Panc1 (cell line): Measurements from ENCODE around the gene ZMAT3. TPM values are rescaled to one million over a fixed set of nuclear protein-coding genes. Genes with fewer than 3 reads are reported as not detected.

Experiments
- ATAC-seq: fragments of 200-7000 bp; cut with Tn5 transposase; 2 replicates; pipeline ENCODE4 v1.9.1; 2020; ENCODE audit warnings: mild to moderate bottlenecking, moderate library complexity
- BruUV-seq: library from RNA; stranded (reverse); fragments of 400-500 nt; replicated peaks from 2 replicates; lab custom pipeline; 2021; lab: Mats Ljungman, UMichigan
- CTCF ChIA-PET: fragments of 300-600 bp; sonication (Branson Sonifier 250); formaldehyde crosslinking; loops from one replicate; lab custom pipeline; 2022; ENCODE audit warnings: antibody characterized with exemption; lab: Charles Lee
- POLR2A ChIA-PET: fragments of 300-600 bp; sonication (Branson Sonifier 250); formaldehyde crosslinking; loops from one replicate; lab custom pipeline; 2022; ENCODE audit warnings: antibody characterized with exemption; lab: Charles Lee
- DNase-seq: peaks from one replicate; pipeline ENCODE4 v3.0.0-alpha.2; 2010; ENCODE audit warnings: low read depth, low spot score
- H3K27ac ChIP-seq: 2 replicates; pipeline ENCODE4 v1.5.1; 2011; ENCODE audit warnings: mild to moderate bottlenecking, low read length, inconsistent platforms
- H3K27me3 ChIP-seq: fragments of 200-500 bp; sonication (Bioruptor generic); 2 replicates; pipeline ENCODE4 v1.6.0; 2014; ENCODE audit warnings: low read length, inconsistent platforms; ENCODE audit not compliant: control insufficient read depth, insufficient read depth
- H3K36me3 ChIP-seq: fragments of 200-500 bp; sonication (Bioruptor generic); 2 replicates; pipeline ENCODE4 v1.5.1; 2014; ENCODE audit warnings: inconsistent platforms, mild to moderate bottlenecking, low read length, moderate library complexity; ENCODE audit not compliant: control insufficient read depth, insufficient read depth
- H3K4me1 ChIP-seq: 2 replicates; pipeline ENCODE4 v1.5.1; 2011; ENCODE audit warnings: inconsistent platforms, mild to moderate bottlenecking, low read length, moderate library complexity; ENCODE audit not compliant: control insufficient read depth, insufficient read depth
- H3K4me3 ChIP-seq, 2 experiments: 2 replicates each; pipeline ENCODE4 v1.5.1; 2011 to 2012; ENCODE audit warnings: low read depth in 2 of 2, low read length in 2 of 2, mild to moderate bottlenecking in 2 of 2, inconsistent platforms in 1 of 2, moderate library complexity in 1 of 2
- H3K9me3 ChIP-seq: fragments of 200-500 bp; sonication (Bioruptor generic); 2 replicates; pipeline ENCODE4 v1.5.1; 2014; ENCODE audit warnings: low read depth, mild to moderate bottlenecking, inconsistent platforms, low read length, moderate library complexity; ENCODE audit not compliant: control insufficient read depth, insufficient read depth
- CTCF ChIP-seq: fragments of 450-650 bp; IDR thresholded peaks from 2 replicates; pipeline ENCODE4 v1.5.1; 2017; ENCODE audit warnings: mild to moderate bottlenecking
- POLR2AphosphoS5 ChIP-seq: IDR thresholded peaks from 2 replicates; pipeline ENCODE4 v1.6.1; 2012; ENCODE audit warnings: mild to moderate bottlenecking, low read depth, low read length, moderate library complexity
- REST ChIP-seq, 2 experiments: IDR thresholded peaks; 2 replicates each; pipeline ENCODE4 v1.6.1; 2011 to 2012; ENCODE audit warnings: low read depth in 2 of 2, control low read depth in 1 of 2, low read length in 1 of 2, mild to moderate bottlenecking in 1 of 2, moderate library complexity in 1 of 2; ENCODE audit not compliant: insufficient read depth in 1 of 2
- SIN3A ChIP-seq: IDR thresholded peaks from 2 replicates; pipeline ENCODE4 v1.6.1; 2012; ENCODE audit warnings: low read depth, mild to moderate bottlenecking, low read length, moderate library complexity, borderline replicate concordance; ENCODE audit not compliant: insufficient read depth
- TCF7L2 ChIP-seq: IDR thresholded peaks from 2 replicates; pipeline ENCODE4 v1.6.1; 2011; ENCODE audit warnings: mild to moderate bottlenecking, low read depth, low read length, inconsistent platforms
- in situ Hi-C: cut with HindIII; loops from 2 replicates; pipeline ENCODE4 v1.10.0; 2016; ENCODE audit warnings: low sequenced_read_pairs, low pct_unique_long_range_greater_than_20kb
- intact Hi-C: fragments of 100-400 bp; cut with micrococcal nuclease; formaldehyde crosslinking; loops from one replicate; pipeline ENCODE4 v1.10.0; 2022; ENCODE audit not compliant: unreplicated experiment
- total RNA-seq: library from RNA; stranded (reverse); gene quantifications from one replicate; pipeline ENCODE4 v1.2.1, GENCODE V29; 2021; ENCODE audit not compliant: unreplicated experiment

ZMAT3 gene
- total RNA-seq, 1 experiment from 2014 or later = 14.6 TPM

- Histone ChIP-seq H3K36me3 (no peaks in the 10 kb centered on the region), H3K4me1 (no peaks in the 10 kb centered on the region), H3K27ac (no peak overlapping the region), H3K4me3 (no peak overlapping the region), H3K9me3 (no peaks in the 10 kb centered on the region), H3K27me3 (peaks cover 4% of the 10 kb centered on the region; the same call in 1 of the 2 replicates)
- no peak for ATAC-seq
- TF ChIP-seq TCF7L2 (no peak), CTCF (no peak), REST (IDR thresholded peaks at IDR 0.05; ENCODE audit: insufficient read depth in 1 of 2, low read depth in 2 of 2, low read length in 1 of 2) (no peak), SIN3A (no peak), POLR2AphosphoS5 (no peak)
- POLR2A ChIA-PET = interaction anchor here (0.6 kb wide), 2 partner anchors 148 to 204 kb away, joined by 3 to 4 read pairs; no protein-coding TSS in a partner anchor
- DNase-seq = no peak
- in situ Hi-C loops (no loop called here), intact Hi-C loops (loop anchor here (10.0 kb wide), 1 partner anchor 93 kb away; no protein-coding TSS in a partner anchor)
- no TSS peak for BruUV-seq
- CTCF ChIA-PET = no interaction called here
These were observed 36.0 kb upstream of the ZMAT3 start for GRCh38 chr3:179107617-179108016.

- intact Hi-C loops = loop anchor here (1.0 to 10.0 kb wide), 2 partner anchors 91 to 209 kb away; no protein-coding TSS in a partner anchor
- POLR2A ChIA-PET = no interaction called here
- no TSS peak for BruUV-seq
These were observed 34.3 kb upstream of the ZMAT3 start for GRCh38 chr3:179105881-179106280.

More at GRCh38 chr3:179105881-179106280, 34.3 kb upstream of the ZMAT3 start:
- no peaks in the 10 kb centered on the region; the same call in 1 of the 2 replicates for H3K27me3 ChIP-seq
- no peaks in the 10 kb centered on the region for H3K36me3 ChIP-seq
- no peak overlapping the region for H3K4me3 ChIP-seq
- ATAC-seq (no peak), DNase-seq (no peak)
- TF ChIP-seq CTCF (no peak), POLR2AphosphoS5 (no peak), REST (IDR thresholded peaks at IDR 0.05; ENCODE audit: insufficient read depth in 1 of 2, low read depth in 2 of 2, low read length in 1 of 2) (no peak), TCF7L2 (no peak), SIN3A (no peak)
- no peak overlapping the region for H3K27ac ChIP-seq
- CTCF ChIA-PET = no interaction called here
- H3K9me3 ChIP-seq = no peaks in the 10 kb centered on the region
- H3K4me1 ChIP-seq = no peaks in the 10 kb centered on the region
- in situ Hi-C loops = no loop called here
